Lower lobe of right lung (tissue), 2 donors: ENCODE results near the gene COPZ2. TPM values are rescaled to one million over a fixed set of nuclear protein-coding genes. Genes with fewer than 3 reads are reported as not detected.

Experiments
- ATAC-seq, 2 donors: fragments of 200-7000 bp; cut with Tn5 transposase; one replicate each; pipeline ENCODE4 v1.9.1; 2020 to 2022; ENCODE audit warnings: mild to moderate bottlenecking in 2 of 2, moderate library complexity in 2 of 2
- DNase-seq: peaks from one replicate; pipeline ENCODE4 v3.0.0-alpha.2; 2020
- H3K27ac ChIP-seq: fragments of 200-600 bp; one replicate; pipeline ENCODE4 v1.8.0; 2022
- H3K27me3 ChIP-seq: fragments of 200-600 bp; one replicate; pipeline ENCODE4 v1.8.0; 2022; ENCODE audit warnings: low read depth
- H3K36me3 ChIP-seq: fragments of 200-600 bp; one replicate; pipeline ENCODE4 v1.8.0; 2022; ENCODE audit warnings: mild to moderate bottlenecking
- H3K4me1 ChIP-seq: fragments of 200-600 bp; one replicate; pipeline ENCODE4 v1.8.0; 2022
- H3K4me3 ChIP-seq: fragments of 200-600 bp; one replicate; pipeline ENCODE4 v1.8.0; 2022; ENCODE audit warnings: mild to moderate bottlenecking
- H3K9me3 ChIP-seq: fragments of 200-600 bp; one replicate; pipeline ENCODE4 v1.8.0; 2022
- CTCF ChIP-seq: fragments of 200-600 bp; IDR thresholded peaks from one replicate; pipeline ENCODE4 v1.8.0; 2022; ENCODE audit warnings: antibody characterized with exemption, mild to moderate bottlenecking
- intact Hi-C: fragments of 100-400 bp; cut with DNase I; formaldehyde crosslinking; loops from one replicate; pipeline ENCODE4 v1.11.0; 2022
- total RNA-seq: library from RNA; stranded (reverse); fragmentation: NEBNext Ultra II Directional; extraction: Animal tissue kit (Norgen Biotek cat#: 25700); gene quantifications from one replicate; pipeline ENCODE4 v1.2.1, GENCODE V29; 2021
- donor health status: DM: no; HTN: yes; CAD: no; lungs with severe emphysema.

COPZ2 gene
- total RNA-seq, 1 donor from 2014 or later, result 22.9 TPM

GRCh38 chr17:48054238-48055185, 16.9 kb upstream of the COPZ2 start:
- peak; percentile 43 to 65 for ATAC-seq
- Histone ChIP-seq H3K4me1 (peaks cover 65% of the 10 kb centered on the region), H3K9me3 (no peaks in the 10 kb centered on the region), H3K27me3 (no peaks in the 10 kb centered on the region), H3K4me3 (peak overlapping the region; percentile 34), H3K36me3 (peaks cover 72% of the 10 kb centered on the region), H3K27ac (peak overlapping the region; percentile 92)
- no peak for TF ChIP-seq CTCF
- DNase-seq, result peak; percentile 76
- intact Hi-C loops, result no loop called here

- DNase-seq (no peak), ATAC-seq (no peak)
- Histone ChIP-seq H3K4me1 (peaks cover 71% of the 10 kb centered on the region), H3K27ac (peak overlapping the region; percentile 92), H3K36me3 (peaks cover 64% of the 10 kb centered on the region), H3K27me3 (no peaks in the 10 kb centered on the region), H3K4me3 (peak overlapping the region; percentile 24), H3K9me3 (no peaks in the 10 kb centered on the region)
- intact Hi-C loops, result no loop called here
- no peak for TF ChIP-seq CTCF
These were observed 16.2 kb upstream of the COPZ2 start for GRCh38 chr17:48053758-48054237.

- Histone ChIP-seq H3K27me3 (no peaks in the 10 kb centered on the region), H3K36me3 (peaks cover 58% of the 10 kb centered on the region), H3K4me3 (peak overlapping the region; percentile 24), H3K4me1 (peaks cover 71% of the 10 kb centered on the region), H3K27ac (peak overlapping the region; percentile 92), H3K9me3 (no peaks in the 10 kb centered on the region)
- DNase-seq (peak; percentile 59), ATAC-seq (no peak)
- no peak for TF ChIP-seq CTCF
- intact Hi-C loops, result no loop called here
These were observed 15.6 kb upstream of the COPZ2 start for GRCh38 chr17:48052956-48053757.

GRCh38 chr17:48051706-48052486, 14.3 kb upstream of the COPZ2 start:
- H3K27ac ChIP-seq, result peak overlapping the region; percentile 92
- no peak for TF ChIP-seq CTCF
- ATAC-seq, result no peak
- peak overlapping the region; percentile 87 for H3K4me3 ChIP-seq
- intact Hi-C loops, result no loop called here
- H3K4me1 ChIP-seq, result peaks cover 74% of the 10 kb centered on the region
- no peaks in the 10 kb centered on the region for H3K27me3 ChIP-seq
- H3K36me3 ChIP-seq, result peaks cover 45% of the 10 kb centered on the region
- DNase-seq, result no peak
- no peaks in the 10 kb centered on the region for H3K9me3 ChIP-seq

GRCh38 chr17:48051283-48051682, 13.7 kb upstream of the COPZ2 start:
- Histone ChIP-seq H3K36me3 (peaks cover 39% of the 10 kb centered on the region), H3K9me3 (no peaks in the 10 kb centered on the region), H3K27ac (peak overlapping the region; percentile 92), H3K27me3 (no peaks in the 10 kb centered on the region), H3K4me1 (peaks cover 80% of the 10 kb centered on the region), H3K4me3 (peak overlapping the region; percentile 87)
- TF ChIP-seq CTCF, result no peak
- intact Hi-C loops, result no loop called here
- DNase-seq, result no peak
- ATAC-seq, result no peak
